Measurements from ENCODE around the gene TRPM2. TPM values are rescaled to one million over a fixed set of nuclear protein-coding genes. Genes with fewer than 3 reads are reported as not detected.

Gene TRPM2
- total and polyA plus RNA-seq, 2 of the 13 experiments (the other 11 are each of a cell fraction or from before 2014, with no cell fraction given), result 0.07 to 0.20 TPM

GRCh38 chr21:44338971-44339910 is 14.2 kb upstream of the TRPM2 start, which contains the start of gene CFAP410 (continued):
- no peak for TF ChIP-seq ZIK1 (CRISPR knock-in tag; IDR thresholded peaks at IDR 0.05; ENCODE audit: borderline replicate concordance, low read depth)
- TF ChIP-seq MAF1 (CRISPR knock-in tag; IDR thresholded peaks at IDR 0.05; ENCODE audit: borderline replicate concordance), result 0 out of 2 replicates have a peak, but pooled peaks have one; percentile 69
- no peak for TF ChIP-seq HOXA7 (CRISPR knock-in tag; IDR thresholded peaks at IDR 0.05)
- TF ChIP-seq ZMYM2 (CRISPR knock-in tag; IDR thresholded peaks at IDR 0.05), result no peak
- peak; percentile 85 for TF ChIP-seq ZNF280B (CRISPR knock-in tag; IDR thresholded peaks at IDR 0.05; ENCODE audit: borderline replicate concordance)
- TF ChIP-seq ZNF720 (CRISPR knock-in tag; IDR thresholded peaks at IDR 0.05), result no peak
- no peak for TF ChIP-seq MBNL3 (CRISPR knock-in tag; conservative IDR thresholded peaks at IDR 0.05)
- no peak for TF ChIP-seq SIX1 (CRISPR knock-in tag; IDR thresholded peaks at IDR 0.05; ENCODE audit: borderline replicate concordance)
- TF ChIP-seq SOX6 (IDR thresholded peaks at IDR 0.05), result no peak
- 0 out of 2 replicates have a peak, but pooled peaks have one; percentile 50 for TF ChIP-seq SOX6 (CRISPR knock-in tag; IDR thresholded peaks at IDR 0.05)
- peak; percentile 91; the same call in 1 of the 2 replicates for TF ChIP-seq ZNF891 (CRISPR knock-in tag; IDR thresholded peaks at IDR 0.05)
- no peak for TF ChIP-seq ZNF557 (CRISPR knock-in tag; IDR thresholded peaks at IDR 0.05)
- TF ChIP-seq ZNF512 (CRISPR knock-in tag; IDR thresholded peaks at IDR 0.05), result no peak
- TF ChIP-seq SOX13 (IDR thresholded peaks at IDR 0.05), result no peak
- TF ChIP-seq SOX13 (CRISPR knock-in tag; conservative IDR thresholded peaks at IDR 0.05 in 1 of 2, IDR thresholded peaks at IDR 0.05 in 1 of 2), result 0 out of 4 replicates have a peak, but pooled peaks of 1 of the 2 experiments have one; percentile 13
- TF ChIP-seq GTF2F1 (IDR thresholded peaks at IDR 0.05; ENCODE audit: low read length), result no peak
- TF ChIP-seq CEBPZ (IDR thresholded peaks at IDR 0.05; ENCODE audit: low read length), result no peak
- TF ChIP-seq ZNF710 (CRISPR knock-in tag; IDR thresholded peaks at IDR 0.05; ENCODE audit: borderline replicate concordance), result peak; percentile 42; the same call in 1 of the 2 replicates
- 0 out of 2 replicates have a peak, but pooled peaks have one; percentile 33 for TF ChIP-seq ZNF12 (CRISPR knock-in tag; IDR thresholded peaks at IDR 0.05)
- no peak for TF ChIP-seq ATM (IDR thresholded peaks at IDR 0.05; ENCODE audit: borderline replicate concordance)
- no peak for TF ChIP-seq CENPX (CRISPR knock-in tag; IDR thresholded peaks at IDR 0.05)

Data from HepG2 (cell line).